Right lobe of liver (tissue), 6 donors: ENCODE results near the gene MARK2. TPM values are rescaled to one million over a fixed set of nuclear protein-coding genes. Genes with fewer than 3 reads are reported as not detected.
A peak's percentile ranks its signal among the peaks of the same experiment; 100 is the strongest.

Experiments
- ATAC-seq, 4 donors: fragments of 200-7000 bp; cut with Tn5 transposase; one replicate each; pipeline ENCODE4 v1.9.1; 2020; ENCODE audit warnings: mild to moderate bottlenecking in 4 of 4, moderate library complexity in 4 of 4
- DNase-seq, 3 donors: peaks; one replicate each; pipeline ENCODE4 v3.0.0-alpha.2; 2020
- H3K27ac ChIP-seq, 3 donors: fragments of 200-600 bp; one replicate each; pipeline ENCODE4 v1.8.0; 2022
- H3K27me3 ChIP-seq, 2 donors: fragments of 200-600 bp; one replicate each; pipeline ENCODE4 v1.8.0; 2022
- H3K36me3 ChIP-seq, 4 donors: fragments of 200-600 bp; sonication (generic) in 1 of 4; one replicate each; pipeline versions ENCODE4 v1.5.1 to v1.8.0; 2017 to 2022; ENCODE audit warnings: control low read depth in 1 of 4
- H3K4me1 ChIP-seq, 4 donors: fragments of 200-600 bp; sonication (generic) in 1 of 4; one replicate each; pipeline versions ENCODE4 v1.5.1 to v1.8.0; 2017 to 2022; ENCODE audit warnings: control low read depth in 1 of 4
- H3K4me3 ChIP-seq, 3 donors: fragments of 200-600 bp; one replicate each; pipeline ENCODE4 v1.8.0; 2022
- H3K9me3 ChIP-seq, 4 donors: fragments of 200-600 bp; sonication (generic) in 1 of 4; one replicate each; pipeline versions ENCODE4 v1.5.1 to v1.8.0; 2017 to 2022; ENCODE audit warnings: control low read depth in 1 of 4
- POLR2A ChIP-seq: fragments of 450-650 bp; IDR thresholded peaks from one replicate; pipeline ENCODE4 v1.6.1; 2017; ENCODE audit warnings: antibody characterized with exemption, mild to moderate bottlenecking
- WGBS: methylation state at CpG from one replicate; pipeline ENCODE4 v1.1.6; 2018; ENCODE audit warnings: low coverage, low lambda C conversion rate; ENCODE audit not compliant: insufficient coverage; ENCODE audit errors: missing lambda C conversion rate; 5-methylcytosine and 5-hydroxymethylcytosine counted together
- intact Hi-C, 2 donors: fragments of 100-400 bp; cut with DNase I; formaldehyde crosslinking; loops; one replicate each; pipeline versions ENCODE4 v1.11.2 to v1.14.1; 2022
- total RNA-seq, 6 experiments: library from RNA; depleted of rRNA in 2 of 6; stranded (reverse); fragments of >200 nt in 2 of 6; fragmentation: NEBNext Ultra II Directional in 3 of 6; extraction: Animal tissue kit (Norgen Biotek cat#: 25700) in 3 of 6; gene quantifications; one replicate each; pipeline versions ENCODE4 v1.1.0 to v1.2.4, GENCODE V29; 2016 to 2023
- TF ChIP-seq, protein P1 (sequence below), 4 donors: fragments of 200-600 bp in 3 of 4; fragments of 450-650 bp in 1 of 4; IDR thresholded peaks; one replicate each; pipeline versions ENCODE4 v1.5.1 to v1.8.0; 2016 to 2022; ENCODE audit warnings: antibody characterized with exemption in 4 of 4, mild to moderate bottlenecking in 2 of 4
- donor health status: DM: no; HTN: yes; CAD: no.
- donor health status: DM: no; HTN: no; CAD: no.
- donor health status: DM: no; HTN: no; CAD: no.
- donor health status: DM: no; HTN: yes; CAD: no.
- donor health status: DM: no; HTN: yes; CAD: no.

The MARK2 gene
- total RNA-seq, 6 experiments from 2014 or later: 10.6 to 14.8 (median 12.2) TPM

DNA sequence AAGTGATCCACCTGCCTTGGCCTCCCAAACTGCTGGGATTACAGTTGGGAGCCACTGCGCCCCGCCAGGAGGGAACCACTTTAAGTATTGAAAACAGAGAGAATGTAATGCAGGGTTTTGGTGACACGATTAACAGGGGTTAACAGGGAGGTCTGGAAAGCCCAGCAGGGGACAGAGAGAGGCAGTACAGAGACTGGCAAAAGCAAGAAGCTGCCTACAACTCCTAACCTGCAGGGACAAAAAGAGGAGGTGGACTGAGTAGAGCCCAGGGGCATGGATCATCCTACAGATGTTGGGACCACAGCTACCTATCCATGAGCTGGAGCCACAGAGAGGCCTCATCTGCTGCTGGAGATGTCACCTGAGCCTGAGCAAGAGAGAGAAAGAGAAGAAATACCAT is 27.4 kb upstream of the MARK2 start:
- WGBS: 90% methylated on average over 3 of the region's 3 CpGs
- H3K27ac ChIP-seq: no peak overlapping the region
- H3K36me3 ChIP-seq: no peaks in the 10 kb centered on the region
- H3K4me3 ChIP-seq: no peak overlapping the region
- intact Hi-C loops: no loop called here
- no peak for ATAC-seq
- TF ChIP-seq, protein P1, sequence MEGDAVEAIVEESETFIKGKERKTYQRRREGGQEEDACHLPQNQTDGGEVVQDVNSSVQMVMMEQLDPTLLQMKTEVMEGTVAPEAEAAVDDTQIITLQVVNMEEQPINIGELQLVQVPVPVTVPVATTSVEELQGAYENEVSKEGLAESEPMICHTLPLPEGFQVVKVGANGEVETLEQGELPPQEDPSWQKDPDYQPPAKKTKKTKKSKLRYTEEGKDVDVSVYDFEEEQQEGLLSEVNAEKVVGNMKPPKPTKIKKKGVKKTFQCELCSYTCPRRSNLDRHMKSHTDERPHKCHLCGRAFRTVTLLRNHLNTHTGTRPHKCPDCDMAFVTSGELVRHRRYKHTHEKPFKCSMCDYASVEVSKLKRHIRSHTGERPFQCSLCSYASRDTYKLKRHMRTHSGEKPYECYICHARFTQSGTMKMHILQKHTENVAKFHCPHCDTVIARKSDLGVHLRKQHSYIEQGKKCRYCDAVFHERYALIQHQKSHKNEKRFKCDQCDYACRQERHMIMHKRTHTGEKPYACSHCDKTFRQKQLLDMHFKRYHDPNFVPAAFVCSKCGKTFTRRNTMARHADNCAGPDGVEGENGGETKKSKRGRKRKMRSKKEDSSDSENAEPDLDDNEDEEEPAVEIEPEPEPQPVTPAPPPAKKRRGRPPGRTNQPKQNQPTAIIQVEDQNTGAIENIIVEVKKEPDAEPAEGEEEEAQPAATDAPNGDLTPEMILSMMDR (IDR thresholded peaks at IDR 0.05): no peak
- TF ChIP-seq POLR2A: no peak
- DNase-seq: no peak
- H3K9me3 ChIP-seq: no peaks in the 10 kb centered on the region
- H3K4me1 ChIP-seq: peaks cover 0 to 5% (median 0%) of the 10 kb centered on the region in 4 donors
- H3K27me3 ChIP-seq: no peaks in the 10 kb centered on the region

DNA sequence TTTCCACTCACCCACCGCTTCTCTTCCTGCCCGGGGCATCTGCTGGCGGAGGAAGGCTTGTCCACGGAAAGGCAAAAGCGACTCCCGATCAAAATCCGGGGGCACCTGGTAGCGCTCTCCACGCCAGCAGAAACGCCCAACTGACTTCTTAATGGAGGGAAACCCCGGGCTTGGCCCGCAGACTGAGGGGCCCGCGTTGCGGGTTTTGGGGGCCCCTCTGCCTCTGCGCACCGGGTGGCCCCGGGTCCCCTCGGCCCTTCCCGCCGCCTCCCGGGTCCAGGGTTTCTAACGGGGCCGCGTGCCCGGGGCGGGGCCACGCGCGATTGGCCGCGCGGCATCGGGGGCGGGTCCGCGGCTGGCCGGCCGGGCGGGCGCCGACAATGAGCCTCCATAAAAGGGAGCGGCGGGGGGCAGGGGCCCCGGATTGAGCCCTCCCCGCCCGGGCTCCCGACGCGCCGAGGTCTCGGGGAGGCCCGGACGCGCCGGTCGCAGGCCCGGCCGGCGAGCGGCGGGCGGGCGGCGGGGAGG is 25.8 kb upstream of the MARK2 start, which contains the start of gene SPINDOC:
Gene SPINDOC (plus strand): TSS at position 422 of the 528 bp plus-strand sequence. CDS start 231 bp downstream, outside the sequence.
- intact Hi-C loops: no loop called here
- no peaks in the 10 kb centered on the region for H3K27me3 ChIP-seq
- peak within 1 kb of the TSS; percentile 50 to 68 (median 55) for H3K27ac ChIP-seq
- ATAC-seq: peak; percentile 93 to 96 (median 95)
- H3K36me3 ChIP-seq: no peaks in the 10 kb centered on the region
- peak within 1 kb of the TSS; percentile 66 to 79 (median 74) for H3K4me3 ChIP-seq
- H3K4me1 ChIP-seq: peaks cover 0 to 5% (median 0%) of the 10 kb centered on the region in 4 donors
- no peaks in the 10 kb centered on the region for H3K9me3 ChIP-seq
- DNase-seq: peak; percentile 81 to 84 (median 81)
- peak; percentile 57 for TF ChIP-seq POLR2A
- TF ChIP-seq, protein P1 (IDR thresholded peaks at IDR 0.05): no peak
- 0% methylated on average over 2 of the region's 65 CpGs for WGBS

DNA sequence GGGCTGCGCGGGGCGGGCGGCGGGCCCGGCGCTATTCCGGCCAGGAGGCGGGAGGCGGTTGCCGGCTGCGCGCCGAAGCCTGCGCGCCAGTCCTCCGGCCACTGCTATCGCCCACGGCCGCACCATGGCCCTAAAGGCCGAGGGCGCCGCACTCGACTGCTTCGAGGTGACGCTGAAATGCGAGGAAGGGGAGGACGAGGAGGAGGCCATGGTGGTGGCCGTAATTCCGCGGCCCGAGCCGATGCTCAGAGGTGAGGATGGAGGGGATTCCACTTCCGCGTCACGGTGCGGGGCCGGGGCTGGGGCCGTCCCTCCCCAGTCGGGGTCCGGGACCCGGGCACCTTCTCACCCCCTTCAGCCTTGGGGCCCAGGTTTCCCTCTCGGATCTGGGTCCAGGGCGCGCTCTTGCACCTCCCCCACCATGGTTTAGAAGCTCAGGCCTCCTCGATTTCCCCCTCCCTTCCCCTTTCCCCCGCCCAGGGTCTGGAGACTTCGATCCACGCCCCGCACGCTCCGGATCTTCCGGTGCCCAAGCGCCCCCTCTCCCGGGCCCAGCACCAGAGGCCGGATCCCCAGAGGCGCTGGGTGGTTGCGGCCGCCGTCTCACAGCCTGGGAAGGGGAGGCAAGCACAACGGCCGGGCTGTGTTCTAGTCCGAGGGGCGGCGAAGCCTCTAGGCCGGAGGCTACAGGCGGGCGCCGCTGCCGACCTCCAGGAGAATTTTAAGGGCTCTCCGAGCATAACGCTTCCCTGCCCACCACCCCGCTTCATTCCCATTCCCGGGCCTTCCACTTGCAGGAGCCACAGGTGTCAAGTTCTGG is 25.1 kb upstream of the MARK2 start:
- peaks cover 0 to 3% (median under 1%) of the 10 kb centered on the region in 4 donors for H3K36me3 ChIP-seq
- no peak for TF ChIP-seq POLR2A
- TF ChIP-seq, protein P1 (IDR thresholded peaks at IDR 0.05): no peak
- ATAC-seq: peak; percentile 44 to 64 (median 52)
- H3K27me3 ChIP-seq: no peaks in the 10 kb centered on the region
- DNase-seq: peak in 2 of 3 donors; percentile 51 to 64
- intact Hi-C loops: no loop called here
- peak overlapping the region; percentile 66 to 79 (median 74) for H3K4me3 ChIP-seq
- H3K4me1 ChIP-seq: peaks cover 0 to 5% (median 0%) of the 10 kb centered on the region in 4 donors
- 20% methylated on average over 10 of the region's 74 CpGs for WGBS
- no peaks in the 10 kb centered on the region for H3K9me3 ChIP-seq
- H3K27ac ChIP-seq: peak overlapping the region; percentile 50 to 68 (median 55)

DNA sequence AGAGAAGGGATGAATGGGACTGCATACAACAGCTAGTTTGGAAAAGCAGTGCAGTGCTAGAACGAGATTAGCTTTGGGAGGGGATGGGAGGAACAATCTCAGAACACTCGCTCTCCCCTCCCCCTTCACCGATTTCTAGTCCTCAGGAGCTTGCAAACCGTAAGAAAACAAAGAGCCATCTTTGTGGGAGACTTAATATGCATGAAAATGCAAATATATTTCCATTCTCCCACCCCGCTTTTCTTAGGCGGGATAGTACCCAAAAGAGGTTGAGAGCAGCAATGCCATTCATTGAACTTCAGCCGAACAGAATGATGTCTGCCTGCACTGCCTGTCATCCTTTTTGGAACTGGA is 24.6 kb upstream of the MARK2 start:
- peak overlapping the region; percentile 66 to 79 (median 74) for H3K4me3 ChIP-seq
- no peaks in the 10 kb centered on the region for H3K27me3 ChIP-seq
- ATAC-seq: no peak
- peaks cover 0 to 5% (median 0%) of the 10 kb centered on the region in 4 donors for H3K4me1 ChIP-seq
- peaks cover 0 to 5% (median 2%) of the 10 kb centered on the region in 4 donors for H3K36me3 ChIP-seq
- intact Hi-C loops: no loop called here
- no peak for TF ChIP-seq POLR2A
- TF ChIP-seq, protein P1 (IDR thresholded peaks at IDR 0.05): no peak
- DNase-seq: no peak
- WGBS: 52% methylated on average over 7 of the region's 7 CpGs
- H3K9me3 ChIP-seq: no peaks in the 10 kb centered on the region
- peak overlapping the region in 1 of 3 donors; percentile 55 for H3K27ac ChIP-seq
